Activated effector memory CD4-positive, alpha-beta T cell treated with Interleukin-2 at 50 U/mL for 16 hours (primary cell): Measurements from ENCODE around the gene LMLN.
"Not testable (repeated sequence)": the region's sequence is repeated elsewhere in the genome, so short reads cannot be mapped to it uniquely, and the experiment has no call there.

Source experiments
- DNase-seq: peaks from one replicate; pipeline ENCODE4 v3.0.0-alpha.2; 2020

LMLN gene

DNA sequence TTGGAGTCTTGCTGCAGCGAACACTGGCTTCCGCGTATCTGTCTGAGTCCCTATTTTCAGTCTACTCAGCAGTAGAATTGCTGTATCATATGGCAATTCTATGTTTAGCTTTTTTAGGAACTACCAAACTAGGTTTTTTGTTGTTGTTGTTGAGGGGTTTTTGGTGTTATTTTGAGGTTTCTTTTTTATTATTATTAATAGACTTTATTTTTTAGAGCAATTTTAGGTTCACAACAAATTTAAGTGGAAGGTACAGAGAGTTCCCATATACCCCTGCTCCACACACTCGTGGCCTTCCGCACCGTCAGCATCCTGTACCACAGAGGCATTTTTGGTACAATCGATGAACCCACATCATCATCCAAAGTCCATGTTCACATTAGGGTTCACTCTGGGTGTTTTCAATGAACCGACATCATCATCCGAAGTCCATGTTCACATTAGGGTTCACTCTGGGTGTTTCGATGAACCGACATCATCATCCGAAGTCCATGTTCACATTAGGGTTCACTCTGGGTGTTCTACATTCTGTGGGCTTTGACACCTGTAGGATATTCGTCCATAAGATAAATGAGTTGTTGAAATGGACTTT is 67.9 kb downstream of the LMLN start:
- no peak for DNase-seq

DNA sequence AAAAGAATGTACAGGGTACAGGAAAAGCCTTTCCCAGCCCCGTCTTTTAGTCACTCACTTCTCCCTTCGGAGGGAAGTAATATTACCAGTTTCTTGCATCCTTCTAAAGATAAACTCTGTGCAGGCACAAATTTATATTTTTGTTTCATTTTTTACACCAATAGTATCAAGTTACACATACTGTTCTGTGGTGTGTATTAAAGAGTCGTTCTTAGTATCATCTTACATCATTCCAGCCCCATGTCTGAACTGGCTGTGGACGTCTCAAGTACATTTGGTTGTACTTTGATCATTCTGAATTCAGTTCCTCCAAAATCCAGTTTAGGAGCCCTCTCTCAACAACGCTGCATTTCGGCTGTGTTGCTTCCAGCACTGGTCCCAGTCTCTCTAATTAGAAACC is 68.7 kb downstream of the LMLN start:
- DNase-seq = no peak

DNA sequence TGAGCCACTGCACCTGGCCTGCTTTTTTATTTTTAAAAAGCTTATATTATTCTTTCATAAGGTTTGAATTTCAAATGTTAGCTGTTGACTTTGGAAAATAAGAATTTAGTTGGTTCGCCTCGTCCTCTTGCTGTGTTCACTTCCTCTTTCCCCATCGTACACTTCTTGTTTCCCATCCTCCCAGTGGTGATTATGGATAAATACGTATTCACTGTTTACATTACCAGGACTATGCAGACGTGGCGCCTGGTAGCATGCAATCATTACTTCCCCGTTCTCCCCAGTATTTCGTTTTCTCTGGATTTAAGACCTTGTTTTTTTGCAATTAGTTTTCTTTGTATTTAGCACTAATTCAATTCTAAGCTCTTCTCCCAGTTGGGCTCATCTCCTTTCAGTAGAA is 70.1 kb downstream of the LMLN start:
- no peak for DNase-seq

DNA sequence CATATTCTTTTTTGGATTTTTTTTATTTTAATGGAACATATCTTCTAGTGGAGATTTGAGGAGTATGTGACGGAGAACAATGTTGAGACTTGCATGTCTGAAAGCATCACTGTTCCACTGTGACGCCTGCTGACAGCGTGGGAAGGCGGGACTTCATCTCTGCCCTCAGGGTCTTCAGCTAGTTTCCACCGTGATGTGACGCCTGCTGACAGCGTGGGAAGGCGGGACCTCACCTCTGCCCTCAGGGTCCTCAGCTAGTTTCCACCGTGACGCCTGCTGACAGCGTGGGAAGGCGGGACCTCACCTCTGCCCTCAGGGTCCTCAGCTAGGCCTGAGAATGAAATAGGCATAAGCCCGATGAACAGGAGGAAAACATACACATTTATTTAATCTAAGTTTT is 70.7 kb downstream of the LMLN start:
- no peak for DNase-seq

DNA sequence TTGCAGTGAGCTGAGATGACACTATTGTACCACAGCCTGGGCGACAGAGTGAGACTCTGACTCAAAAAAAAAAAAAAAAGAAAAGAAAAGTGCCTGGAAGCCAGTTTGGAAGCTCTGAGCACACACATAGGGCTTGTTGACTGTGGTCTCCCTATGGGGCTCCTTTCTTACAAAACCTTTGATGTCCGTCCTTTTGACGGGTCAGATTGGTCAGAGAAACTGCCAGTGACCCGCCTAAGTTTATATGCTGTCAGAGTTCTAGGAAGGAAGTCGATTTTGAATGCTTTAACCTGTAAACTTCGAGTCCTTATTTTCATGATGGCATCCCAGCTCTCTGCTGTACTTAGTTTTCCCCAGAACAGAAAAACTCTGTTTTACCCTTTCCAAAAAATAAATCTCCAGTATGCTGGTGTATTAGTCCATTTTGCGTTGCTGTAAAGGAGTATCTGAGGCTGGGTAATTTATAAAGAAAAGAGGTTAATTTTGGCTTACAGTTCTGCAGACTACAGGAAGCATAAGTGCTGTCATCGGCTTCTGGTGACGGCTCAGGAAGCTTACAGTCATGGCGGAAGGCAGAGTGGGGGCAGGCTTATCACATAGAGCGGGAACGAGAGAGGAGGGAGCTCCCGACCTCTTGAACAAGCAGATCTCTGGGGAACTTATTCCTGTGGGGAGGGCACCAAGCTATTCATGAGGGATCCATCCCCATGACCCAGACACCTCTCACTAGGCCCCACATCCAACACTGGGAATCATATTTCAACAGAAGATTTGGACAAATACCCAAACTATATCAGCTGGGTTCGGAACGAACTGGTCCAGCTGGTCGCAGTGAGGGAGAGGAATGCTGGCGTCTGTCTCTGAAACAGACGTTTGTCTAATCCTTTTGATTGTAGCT is 72.3 kb downstream of the LMLN start:
- DNase-seq = no peak

DNA sequence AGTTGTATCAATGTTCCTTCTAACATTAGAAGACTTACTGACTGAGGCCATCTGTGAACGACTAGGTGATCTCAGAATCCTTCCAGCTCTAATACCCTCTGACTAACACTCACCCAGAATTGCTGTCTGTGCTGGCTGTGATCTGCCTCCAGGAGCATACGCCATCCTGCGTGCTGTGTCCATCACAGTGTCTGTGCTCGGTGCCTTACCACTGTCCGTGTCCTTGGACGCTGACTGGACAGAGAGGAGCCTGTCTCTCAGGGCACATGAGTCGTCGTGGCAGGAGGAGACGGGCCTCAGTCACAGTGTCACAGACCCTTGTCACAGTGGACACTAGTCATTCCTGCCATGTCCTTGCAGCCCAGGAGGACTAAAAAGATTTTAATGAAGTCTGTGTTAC is 83.1 kb downstream of the LMLN start:
- DNase-seq = no peak

DNA sequence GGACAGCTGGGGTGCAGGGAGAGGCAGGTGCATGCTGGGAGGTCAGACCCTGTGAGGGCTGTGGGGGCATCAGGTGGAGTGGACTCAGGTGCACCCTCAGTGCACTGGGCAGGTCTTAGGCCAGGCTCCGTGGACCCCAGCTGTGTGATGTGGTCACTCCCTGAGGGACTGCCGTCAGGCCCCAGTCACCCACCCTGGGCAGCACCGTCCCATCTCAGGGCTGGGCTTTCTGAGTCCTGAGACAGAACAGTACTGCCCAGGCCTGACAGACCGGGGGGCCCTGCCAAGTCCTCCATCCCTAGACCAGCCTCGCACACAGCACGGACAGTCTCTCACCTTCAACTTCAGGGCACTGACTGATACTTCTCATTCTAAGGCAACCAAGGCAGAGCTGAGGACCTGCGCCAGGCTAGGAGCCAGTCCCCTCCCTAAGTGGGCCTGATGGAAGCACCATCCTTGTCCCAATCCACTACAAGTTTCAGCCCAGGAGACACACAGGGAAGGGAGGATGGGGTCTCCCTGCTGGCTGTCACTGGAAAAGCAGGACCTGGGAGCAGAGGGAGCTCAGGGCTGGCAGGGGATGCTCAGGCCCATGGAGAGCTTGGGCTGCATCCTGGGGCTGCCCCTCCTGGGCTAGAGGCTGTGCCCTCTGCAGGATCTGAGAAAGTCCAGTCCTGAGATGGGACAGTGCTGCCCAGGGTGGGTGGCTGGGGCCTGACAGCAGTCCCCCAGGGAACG is 86.3 kb downstream of the LMLN start:
- no peak for DNase-seq

DNA sequence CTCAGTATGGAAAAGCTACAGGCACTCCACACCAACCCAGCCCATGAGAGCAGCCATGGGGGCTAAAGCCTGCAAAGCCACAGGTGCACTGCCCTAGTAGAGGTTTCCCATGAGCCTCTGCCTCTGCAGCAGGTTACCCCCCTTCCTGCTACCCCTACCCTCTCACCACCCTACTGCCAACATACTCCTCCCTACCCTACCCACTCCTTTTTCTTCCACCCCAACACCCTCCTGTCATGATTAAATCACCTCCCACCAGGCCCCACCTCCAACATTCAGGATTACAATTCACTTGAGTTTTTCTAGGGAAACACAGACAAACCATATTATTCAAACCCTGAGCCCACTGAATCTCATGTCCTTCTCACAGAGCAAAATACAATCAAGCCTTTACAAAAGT is 88.4 kb downstream of the LMLN start:
- no peak for DNase-seq

DNA sequence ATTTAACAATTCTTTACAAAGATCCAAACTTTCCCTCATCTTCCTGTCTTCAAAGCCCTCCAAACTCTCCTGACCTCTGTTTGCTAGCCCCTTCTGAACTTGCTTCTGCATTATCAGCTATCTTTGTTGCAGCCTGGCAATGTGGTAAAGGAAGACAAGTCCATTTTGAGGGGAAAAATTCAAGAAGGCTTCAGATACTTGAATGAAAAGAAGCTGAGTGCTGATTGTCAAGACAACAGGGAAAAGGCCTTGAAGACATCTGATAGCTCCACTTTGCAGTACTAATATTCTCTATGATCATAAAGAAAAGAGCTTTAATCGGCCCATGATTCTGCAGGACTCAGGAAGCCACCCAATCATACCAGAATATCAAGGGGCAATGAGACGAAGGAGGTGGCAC is 91.8 kb downstream of the LMLN start:
- no peak for DNase-seq

DNA sequence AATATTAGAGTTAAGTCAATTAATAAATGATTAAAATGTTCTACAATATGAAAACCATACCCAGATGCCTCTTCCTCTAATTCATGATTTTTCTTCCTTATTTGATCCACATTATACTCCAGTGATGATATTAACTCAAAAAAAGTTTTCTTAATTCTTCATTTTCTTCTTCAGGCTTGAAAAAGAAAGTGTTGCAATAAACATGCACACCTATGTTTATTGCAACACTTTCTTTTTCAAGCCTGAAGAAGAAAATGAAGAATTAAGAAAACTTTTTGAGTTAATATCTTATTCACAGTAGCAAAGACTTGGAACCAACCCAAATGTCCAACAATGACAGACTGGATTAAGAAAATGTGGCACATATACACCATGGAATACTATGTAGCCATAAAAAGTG is 93.4 kb downstream of the LMLN start:
- not testable (repeated sequence) for DNase-seq

DNA sequence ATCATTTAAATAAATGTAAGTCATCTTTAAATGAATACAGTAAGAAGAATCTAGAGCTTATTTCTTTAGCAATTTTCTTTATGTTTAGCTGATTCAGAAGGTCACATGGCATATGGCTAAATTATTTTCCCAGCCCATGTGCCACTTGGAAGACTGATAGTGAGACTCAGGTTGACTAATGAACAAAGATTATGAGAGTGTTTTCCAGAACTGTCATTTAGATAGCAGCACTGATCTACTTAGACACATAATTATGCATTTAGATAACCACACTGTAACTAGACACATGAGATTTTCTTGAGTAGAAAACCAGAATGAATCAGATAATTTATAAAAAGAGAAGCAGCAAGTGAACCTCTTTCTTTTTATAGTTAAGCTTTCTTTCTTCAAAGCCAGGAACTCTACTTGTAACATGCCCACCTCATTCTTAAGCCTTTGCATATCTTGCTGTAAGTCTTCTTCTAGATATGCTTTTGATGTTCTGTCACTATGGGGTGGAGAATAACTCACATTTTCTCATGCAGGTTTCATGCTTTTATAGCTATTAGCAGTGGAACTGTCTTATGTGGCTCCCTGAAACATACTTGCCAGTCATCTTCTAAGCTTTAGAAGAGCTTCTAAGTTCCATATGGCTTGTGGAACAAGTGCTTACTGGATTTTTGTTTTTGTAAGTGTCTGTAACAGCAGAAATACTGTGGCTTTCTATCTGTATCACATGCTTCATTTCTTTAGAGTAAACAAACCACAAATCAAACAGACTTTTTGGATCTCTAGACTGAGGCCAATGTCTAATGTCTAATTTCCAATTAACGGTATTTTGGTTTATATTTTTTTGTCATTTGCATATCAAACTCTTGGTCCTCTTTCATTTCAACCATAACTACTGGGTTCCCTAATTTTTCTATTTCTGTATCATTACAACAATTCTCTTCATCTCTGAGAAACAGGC is 101.4 kb downstream of the LMLN start:
- DNase-seq = no peak

DNA sequence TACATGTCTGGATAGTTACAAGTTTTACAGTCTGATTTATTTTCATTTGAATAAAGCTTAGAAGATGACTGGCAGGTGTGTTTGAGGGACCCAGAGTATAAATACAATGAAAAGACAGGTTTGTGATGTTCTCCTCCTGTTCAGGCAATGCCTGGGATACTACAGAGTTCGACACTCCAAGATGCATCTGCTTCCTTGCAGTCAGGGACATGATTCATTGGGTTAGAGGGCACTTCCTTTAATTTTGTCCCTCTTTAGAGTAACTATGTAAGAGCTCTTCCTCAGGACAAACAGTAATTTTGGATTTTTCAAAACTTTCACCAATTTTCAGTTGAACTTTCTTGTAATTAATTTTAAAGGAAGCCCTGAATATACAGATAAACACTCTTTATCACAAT is 102.0 kb downstream of the LMLN start:
- no peak for DNase-seq

DNA sequence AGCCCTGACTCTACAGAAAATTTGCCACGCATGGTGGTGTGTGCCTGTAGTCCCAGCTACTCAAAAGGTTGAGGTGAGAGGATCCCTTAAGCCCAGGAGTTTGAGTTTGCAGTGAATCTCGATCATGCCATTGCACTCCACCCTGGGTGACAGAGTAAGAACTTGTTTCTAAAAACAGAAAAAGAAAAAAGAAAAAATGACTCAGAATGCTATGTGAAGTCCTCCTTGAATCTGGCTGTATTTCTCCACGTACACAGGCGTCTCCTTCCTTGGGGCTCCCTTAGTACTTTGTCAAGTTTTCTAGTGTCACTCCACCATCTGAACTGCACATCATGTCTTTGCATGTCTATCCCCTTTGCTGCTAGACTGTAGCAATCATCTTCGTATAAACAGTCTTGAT is 104.4 kb downstream of the LMLN start:
- no peak for DNase-seq

DNA sequence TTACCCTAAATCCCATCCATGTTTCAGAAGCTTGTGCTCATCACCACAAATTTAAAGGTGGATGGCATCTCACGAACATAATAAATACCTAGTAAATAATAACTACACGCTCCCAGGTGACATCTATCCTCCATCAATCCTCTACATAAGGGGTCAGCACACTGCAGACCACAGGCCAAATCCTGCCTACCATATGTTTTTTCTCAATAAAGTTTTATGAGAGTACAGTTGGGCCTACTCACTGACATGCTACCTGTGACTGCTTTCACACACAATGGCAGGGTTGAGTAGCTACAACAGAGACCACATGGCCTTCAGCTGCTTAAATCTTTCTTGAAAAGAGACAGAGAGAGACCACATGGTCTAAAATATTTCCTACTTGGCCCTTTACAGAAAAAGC is 105.9 kb downstream of the LMLN start:
- DNase-seq = no peak

DNA sequence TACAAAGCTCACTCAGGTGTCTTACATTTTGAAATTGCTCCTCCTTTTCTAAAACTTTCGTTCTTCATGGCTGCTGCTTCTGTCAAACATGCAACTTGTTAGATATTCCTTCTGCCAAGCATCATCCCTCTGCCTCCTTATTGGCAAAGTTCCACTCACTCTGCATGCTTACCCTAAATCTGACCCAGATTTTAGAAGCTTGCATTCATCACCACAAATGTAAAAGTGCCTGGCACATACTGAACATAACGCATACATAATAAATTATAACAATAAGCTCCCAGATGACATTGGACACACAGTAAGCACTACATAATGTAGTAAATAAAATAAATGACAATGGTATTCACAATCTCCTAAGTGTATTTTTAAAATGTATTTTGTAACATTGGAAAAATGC is 107.4 kb downstream of the LMLN start:
- no peak for DNase-seq

DNA sequence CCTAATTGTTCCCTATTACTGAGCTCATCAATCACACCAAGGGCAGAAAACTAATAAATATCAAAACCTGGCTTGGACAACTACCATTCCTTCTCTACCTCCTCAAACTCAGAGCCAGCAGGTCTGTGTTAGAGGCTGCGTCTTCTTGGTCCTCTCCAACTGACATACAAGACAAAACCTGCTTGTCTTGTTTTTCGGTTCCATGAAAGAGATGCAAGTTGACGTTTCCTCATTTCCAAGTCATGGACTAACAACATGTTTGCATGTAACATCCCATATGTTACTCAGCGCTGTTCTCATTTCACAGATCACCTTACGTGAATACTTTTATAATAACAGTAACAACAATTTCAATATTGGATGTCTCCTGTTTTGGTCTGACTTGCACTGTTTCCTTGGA is 110.9 kb downstream of the LMLN start:
- no peak for DNase-seq

DNA sequence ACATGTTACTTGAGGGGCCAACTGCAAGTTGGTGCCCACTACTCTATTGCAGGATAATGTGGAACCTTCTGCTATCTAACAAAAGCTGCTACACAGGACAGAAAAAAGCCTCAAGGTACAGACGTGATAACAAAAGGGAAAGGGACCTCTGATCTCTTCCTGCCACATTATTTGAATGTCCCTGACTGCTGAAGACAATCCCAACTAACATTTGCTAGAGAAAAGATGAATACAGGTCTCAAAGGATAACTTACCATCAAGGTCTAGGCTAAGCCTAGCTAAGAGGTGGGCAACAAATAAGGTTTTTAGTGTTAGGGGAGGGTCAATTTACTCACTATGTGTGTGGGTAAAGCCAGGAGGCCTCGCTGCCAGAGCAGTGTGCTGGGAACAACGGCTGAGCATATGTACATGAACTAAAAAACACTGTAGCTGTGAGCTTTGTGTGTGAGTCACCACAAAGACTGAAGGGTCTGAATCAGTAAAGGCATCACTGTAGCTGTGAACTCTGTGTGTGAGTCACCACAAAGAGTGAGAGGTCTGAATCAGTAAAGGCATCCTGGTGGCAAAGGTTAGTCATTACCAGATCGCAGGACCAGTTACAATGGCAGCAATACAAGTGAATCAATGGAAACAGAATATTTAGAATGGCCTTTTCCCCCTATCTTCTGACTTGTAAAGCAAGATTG is 111.7 kb downstream of the LMLN start:
- no peak for DNase-seq

DNA sequence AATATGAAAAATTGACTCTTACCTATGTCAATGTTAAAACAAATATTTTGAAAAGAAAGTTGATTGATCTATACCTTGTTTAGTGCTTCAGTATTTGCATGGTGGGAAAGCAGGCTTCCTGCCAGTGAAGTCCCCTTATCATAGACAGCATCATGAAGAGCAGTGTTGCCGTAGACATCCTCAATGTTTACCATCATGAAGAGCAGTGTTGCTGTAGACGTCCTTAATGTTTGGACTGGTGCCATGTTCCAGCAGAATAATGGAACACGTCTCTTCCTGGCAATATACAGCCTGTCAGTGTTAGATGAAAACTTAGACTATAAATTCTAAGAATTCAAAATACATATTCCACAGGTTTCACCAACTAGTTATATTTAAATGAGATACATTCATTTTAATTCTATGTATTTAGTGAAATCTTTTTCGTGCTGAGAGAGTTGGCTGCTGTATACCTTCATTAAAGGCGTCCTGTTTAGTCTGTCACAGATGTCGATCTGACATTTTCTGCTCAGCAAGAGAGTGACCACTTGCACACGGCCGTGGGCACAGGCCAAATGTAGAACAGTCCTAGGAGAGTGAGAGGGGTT is 116.8 kb downstream of the LMLN start:
- no peak for DNase-seq

DNA sequence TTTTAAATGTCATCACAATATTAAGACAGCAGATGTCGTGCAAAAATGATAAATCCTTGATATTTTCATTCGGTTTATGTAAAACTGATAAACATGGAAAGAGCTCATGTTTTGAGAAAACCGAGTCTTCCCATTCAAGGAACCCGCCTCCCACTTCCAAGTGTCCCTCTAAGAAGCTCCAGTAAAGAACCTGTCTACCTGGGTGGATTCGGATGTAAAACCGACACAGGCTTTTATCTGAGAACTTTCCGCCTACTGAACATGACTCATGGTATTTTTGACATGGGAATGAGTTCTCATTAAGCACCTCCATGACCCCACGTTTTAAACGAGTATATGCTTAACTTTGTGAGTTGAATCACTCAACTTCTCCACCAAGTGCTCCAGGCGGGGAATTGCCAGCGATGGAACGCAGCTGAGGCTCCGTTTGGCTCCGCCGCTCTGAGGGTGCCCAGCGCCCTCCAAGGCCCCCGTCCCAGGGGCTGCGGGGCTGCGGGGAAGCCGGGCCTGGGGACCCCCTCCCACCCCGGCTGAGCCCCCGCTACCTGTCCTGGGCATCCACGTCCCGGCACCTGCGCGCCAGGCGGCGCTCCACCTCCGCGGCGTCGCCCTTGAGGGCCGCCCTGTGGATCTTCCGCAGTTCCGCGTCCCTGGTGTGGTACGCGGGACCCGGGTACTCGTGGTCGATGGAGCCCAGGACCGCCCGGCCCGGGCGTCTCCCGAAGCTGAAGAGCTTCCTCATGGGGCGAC is 119.9 kb downstream of the LMLN start:
- DNase-seq = peak; percentile 14

DNA sequence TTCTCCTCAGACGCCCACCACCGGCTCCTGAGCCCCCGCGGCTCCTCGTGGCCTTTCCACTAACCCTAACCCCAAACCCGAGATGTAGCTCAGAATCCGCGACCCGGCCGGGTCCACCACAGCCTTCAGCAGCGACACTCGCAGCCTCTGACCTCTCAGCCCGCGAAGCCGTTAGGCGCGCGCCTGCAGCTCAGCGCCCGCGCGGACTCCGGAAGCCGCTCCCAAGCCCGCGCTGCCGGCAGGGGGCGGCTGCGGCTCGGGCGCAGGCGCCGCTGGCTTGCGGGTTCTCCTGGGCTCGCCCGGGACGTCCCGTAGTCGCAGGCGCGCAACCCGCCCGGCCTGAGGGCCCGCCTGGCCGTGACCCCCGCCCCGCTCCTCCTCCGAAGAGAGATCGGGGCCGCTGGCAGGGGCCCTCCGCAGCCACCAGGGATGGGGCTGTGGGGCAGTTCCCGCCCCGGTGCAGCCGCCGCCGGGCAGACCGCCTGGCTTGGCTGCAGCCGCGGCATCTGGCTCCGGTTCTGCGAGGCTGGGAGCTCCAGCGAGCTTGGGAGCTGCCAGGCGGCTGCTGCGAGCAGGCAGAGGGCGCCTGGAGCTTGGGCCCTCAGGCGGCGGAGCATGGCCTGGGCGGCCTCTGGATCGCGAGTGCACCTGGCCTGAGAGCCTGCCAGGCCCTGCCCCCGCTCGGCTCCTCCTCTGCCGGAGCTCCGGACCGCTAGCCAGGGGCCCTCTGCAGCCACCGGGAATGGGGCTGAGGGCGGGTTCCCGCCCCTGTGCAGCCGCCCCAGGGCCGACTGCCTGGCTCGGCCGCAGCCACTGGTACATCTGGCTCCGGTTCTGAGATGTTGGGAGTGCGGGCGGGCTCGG is 120.7 kb downstream of the LMLN start:
- peak; percentile 66 for DNase-seq
